ENCODE data around the gene NDFIP1.

The NDFIP1 gene

GRCh38 chr5:142108432-142109330 is at the start of gene NDFIP1:
NDFIP1 (plus strand) TSS chr5:142108779; CDS start chr5:142108975, 196 bp downstream.
- H3K4me3 ChIP-seq (ENCODE audit: low read length): peak within 1 kb of the TSS; percentile 59
- TF ChIP-seq CTCF (conservative IDR thresholded peaks at IDR 0.05; ENCODE audit: low read depth, low read length): no peak
- DNase-seq (ENCODE audit: low read depth): no peak

- no peak overlapping the region for H3K4me3 ChIP-seq (ENCODE audit: low read length)
- peak; percentile 31 for TF ChIP-seq CTCF (conservative IDR thresholded peaks at IDR 0.05; ENCODE audit: low read depth, low read length)
- no peak for DNase-seq (ENCODE audit: low read depth)
Observed at GRCh38 chr5:142059304-142059940, 49.2 kb upstream of the NDFIP1 start.

GRCh38 chr5:142063376-142063775 is 45.2 kb upstream of the NDFIP1 start:
- DNase-seq (ENCODE audit: low read depth): no peak
- no peak for TF ChIP-seq CTCF (conservative IDR thresholded peaks at IDR 0.05; ENCODE audit: low read depth, low read length)
- H3K4me3 ChIP-seq (ENCODE audit: low read length): peak overlapping the region; percentile 27

GRCh38 chr5:142063878-142064331 is 44.7 kb upstream of the NDFIP1 start:
- no peak for TF ChIP-seq CTCF (conservative IDR thresholded peaks at IDR 0.05; ENCODE audit: low read depth, low read length)
- peak; percentile 78 for DNase-seq (ENCODE audit: low read depth)
- H3K4me3 ChIP-seq (ENCODE audit: low read length): peak overlapping the region; percentile 27

- H3K4me3 ChIP-seq (ENCODE audit: low read length): no peak overlapping the region
- no peak for DNase-seq (ENCODE audit: low read depth)
- TF ChIP-seq CTCF (conservative IDR thresholded peaks at IDR 0.05; ENCODE audit: low read depth, low read length): no peak
Observed at GRCh38 chr5:142065273-142065672, 43.3 kb upstream of the NDFIP1 start.

- DNase-seq (ENCODE audit: low read depth): no peak
- no peak for TF ChIP-seq CTCF (conservative IDR thresholded peaks at IDR 0.05; ENCODE audit: low read depth, low read length)
- H3K4me3 ChIP-seq (ENCODE audit: low read length): no peak overlapping the region
Observed at GRCh38 chr5:142069606-142070399, 38.8 kb upstream of the NDFIP1 start.
